ENCODE results near the gene CTSZ.
"Not testable (repeated sequence)": the region's sequence is repeated elsewhere in the genome, so short reads cannot be mapped to it uniquely, and the experiment has no call there.

CTSZ gene

GRCh38 chr20:58947797-58948388 is 59.2 kb downstream of the CTSZ start:
- H3K27ac Mint-ChIP-seq; H3K9me3 Mint-ChIP-seq; DNase-seq; H3K4me1 Mint-ChIP-seq (ENCODE audit: low read depth); H3K4me3 Mint-ChIP-seq; H3K36me3 Mint-ChIP-seq (ENCODE audit: low read depth); H3K27me3 Mint-ChIP-seq: not testable (repeated sequence)

- no peak for DNase-seq
- no peaks in the 10 kb centered on the region for H3K9me3 Mint-ChIP-seq
- H3K27ac Mint-ChIP-seq, result no peak overlapping the region
- H3K4me1 Mint-ChIP-seq (ENCODE audit: low read depth), result no peaks in the 10 kb centered on the region
- H3K36me3 Mint-ChIP-seq (ENCODE audit: low read depth), result no peaks in the 10 kb centered on the region
- no peak overlapping the region for H3K4me3 Mint-ChIP-seq
- H3K27me3 Mint-ChIP-seq, result peaks cover 5% of the 10 kb centered on the region
Measured at GRCh38 chr20:58945965-58946631, 61.0 kb downstream of the CTSZ start.

All from activated T-cell treated with anti-CD3 and anti-CD28 coated beads, Interleukin-2, amount 50 U/mL, for 24 hours (primary cell).